Neural progenitor cell (in vitro differentiated cells): ENCODE results near the gene VPS4B. TPM values are rescaled to one million over a fixed set of nuclear protein-coding genes. Genes with fewer than 3 reads are reported as not detected.
A peak's percentile ranks its signal among the peaks of the same experiment; 100 is the strongest.

Experiments
- DNase-seq: peaks from one replicate; pipeline ENCODE4 v3.0.0-alpha.2; 2016; ENCODE audit warnings: low spot score
- H2AFZ ChIP-seq: fragments of 200-600 bp; sonication (generic); replicated peaks from 2 replicates; pipeline ENCODE4 v1.6.1; 2016; ENCODE audit warnings: antibody characterized with exemption
- H3F3A ChIP-seq: fragments of 200-600 bp; sonication (generic); 2 replicates; pipeline ENCODE4 v1.6.1; 2016; ENCODE audit warnings: antibody characterized with exemption, low read depth
- H3K27ac ChIP-seq: fragments of 200-600 bp; sonication (generic); 2 replicates; pipeline ENCODE4 v1.5.1; 2016; ENCODE audit warnings: mild to moderate bottlenecking
- H3K27me3 ChIP-seq: fragments of 200-600 bp; sonication (generic); 2 replicates; pipeline ENCODE4 v1.6.1; 2016; ENCODE audit warnings: mild to moderate bottlenecking, moderate library complexity
- H3K36me3 ChIP-seq: fragments of 200-600 bp; sonication (generic); 2 replicates; pipeline ENCODE4 v1.5.1; 2016
- H3K4me1 ChIP-seq: fragments of 200-600 bp; sonication (generic); 2 replicates; pipeline ENCODE4 v1.6.1; 2016; ENCODE audit warnings: mixed run types
- H3K4me2 ChIP-seq: fragments of 200-600 bp; sonication (generic); 2 replicates; pipeline ENCODE4 v1.6.1; 2016
- H3K4me3 ChIP-seq: fragments of 200-600 bp; sonication (generic); 2 replicates; pipeline ENCODE4 v1.5.1; 2016
- H3K79me2 ChIP-seq: fragments of 200-600 bp; sonication (generic); 2 replicates; pipeline ENCODE4 v1.6.1; 2016; ENCODE audit warnings: low read depth
- H3K9ac ChIP-seq: fragments of 200-600 bp; sonication (generic); 2 replicates; pipeline ENCODE4 v1.6.1; 2016
- H3K9me3 ChIP-seq: fragments of 200-600 bp; sonication (generic); 2 replicates; pipeline ENCODE4 v1.5.1; 2016; ENCODE audit warnings: low read depth
- H4K20me1 ChIP-seq: fragments of 200-600 bp; sonication (generic); 2 replicates; pipeline ENCODE4 v1.6.1; 2016; ENCODE audit warnings: low read depth
- H3K27ac Mint-ChIP-seq: 3 replicates; pipeline ENCODE4 v1.8.0; 2021; ENCODE audit warnings: mixed read lengths
- H3K27me3 Mint-ChIP-seq: 2 replicates; pipeline ENCODE4 v1.8.0; 2022; ENCODE audit warnings: low read depth, mild to moderate bottlenecking, inconsistent platforms, moderate library complexity, mixed read lengths; ENCODE audit not compliant: insufficient read depth
- H3K36me3 Mint-ChIP-seq: 3 replicates; pipeline ENCODE4 v1.8.0; 2021; ENCODE audit warnings: mixed read lengths
- H3K4me1 Mint-ChIP-seq: 3 replicates; pipeline ENCODE4 v1.8.0; 2021; ENCODE audit warnings: mixed read lengths
- H3K4me3 Mint-ChIP-seq: 3 replicates; pipeline ENCODE4 v1.8.0; 2021; ENCODE audit warnings: mild to moderate bottlenecking, moderate library complexity, mixed read lengths
- H3K9me3 Mint-ChIP-seq: 3 replicates; pipeline ENCODE4 v1.8.0; 2020; ENCODE audit warnings: mixed read lengths
- CTCF ChIP-seq: fragments of 200-600 bp; sonication (generic); IDR thresholded peaks from 2 replicates; pipeline ENCODE4 v1.5.1; 2017; ENCODE audit warnings: antibody characterized with exemption, mild to moderate bottlenecking
- EZH2 ChIP-seq: fragments of 200-600 bp; sonication (generic); IDR thresholded peaks from 2 replicates; pipeline ENCODE4 v1.6.1; 2017; ENCODE audit warnings: antibody characterized with exemption, mild to moderate bottlenecking, moderate library complexity
- EZH2phosphoT487 ChIP-seq: fragments of 200-600 bp; sonication (generic); IDR thresholded peaks from 2 replicates; pipeline ENCODE4 v1.6.1; 2017; ENCODE audit warnings: antibody characterized with exemption
- total RNA-seq: library from RNA; depleted of rRNA; stranded (reverse); fragments of >200 nt; gene quantifications from 2 replicates; pipeline ENCODE4 v1.2.3, GENCODE V29; 2015; ENCODE audit warnings: low replicate concordance

Gene VPS4B
- total RNA-seq, 1 donor from 2014 or later, result 42.2 TPM

GRCh38 chr18:63373161-63373560 is 49.1 kb downstream of the VPS4B start:
- Histone ChIP-seq H3K9me3 (no peaks in the 10 kb centered on the region), H4K20me1 (no peaks in the 10 kb centered on the region), H3F3A (peaks cover 9% of the 10 kb centered on the region), H3K4me2 (no peak overlapping the region), H3K4me1 (no peaks in the 10 kb centered on the region), H3K4me3 (no peak overlapping the region), H3K79me2 (no peaks in the 10 kb centered on the region), H3K36me3 (no peaks in the 10 kb centered on the region), H3K27ac (no peak overlapping the region), H3K27me3 (no peaks in the 10 kb centered on the region), H3K9ac (no peak overlapping the region), H2AFZ (no peak overlapping the region)
- peaks cover 8% of the 10 kb centered on the region for H3K36me3 Mint-ChIP-seq
- H3K27me3 Mint-ChIP-seq, result peaks cover 5% of the 10 kb centered on the region
- no peak for TF ChIP-seq EZH2
- TF ChIP-seq EZH2phosphoT487, result no peak
- TF ChIP-seq CTCF, result no peak
- peaks cover 3% of the 10 kb centered on the region for H3K4me1 Mint-ChIP-seq
- peaks cover 12% of the 10 kb centered on the region for H3K9me3 Mint-ChIP-seq
- no peak overlapping the region for H3K27ac Mint-ChIP-seq
- no peak overlapping the region for H3K4me3 Mint-ChIP-seq
- DNase-seq, result no peak

- Mint-ChIP-seq H3K4me1 (peaks cover 15% of the 10 kb centered on the region), H3K4me3 (peak overlapping the region; percentile 83), H3K27me3 (peaks cover 5% of the 10 kb centered on the region), H3K36me3 (peaks cover 12% of the 10 kb centered on the region), H3K9me3 (peaks cover 7% of the 10 kb centered on the region), H3K27ac (no peak overlapping the region)
- Histone ChIP-seq H3K4me2 (peak overlapping the region; percentile 86), H3K27me3 (no peaks in the 10 kb centered on the region), H3K9ac (no peak overlapping the region), H3K4me1 (peaks cover 10% of the 10 kb centered on the region), H4K20me1 (peaks cover 17% of the 10 kb centered on the region), H3K4me3 (peak overlapping the region; percentile 93), H3K79me2 (peaks cover 33% of the 10 kb centered on the region), H3K9me3 (no peaks in the 10 kb centered on the region), H3F3A (peaks cover 20% of the 10 kb centered on the region), H3K27ac (no peak overlapping the region), H2AFZ (no peak overlapping the region), H3K36me3 (no peaks in the 10 kb centered on the region)
- no peak for TF ChIP-seq CTCF
- no peak for TF ChIP-seq EZH2phosphoT487
- TF ChIP-seq EZH2, result no peak
- no peak for DNase-seq
Observed at GRCh38 chr18:63368611-63369010, 53.7 kb downstream of the VPS4B start.

- H3K9me3 Mint-ChIP-seq, result peaks cover 6% of the 10 kb centered on the region
- H3K27ac Mint-ChIP-seq, result peak within 1 kb of the TSS; percentile 92
- peaks cover 39% of the 10 kb centered on the region for H3K79me2 ChIP-seq
- peak within 1 kb of the TSS; percentile 93 for H3K4me3 ChIP-seq
- peak; percentile 97 for DNase-seq
- peaks cover 12% of the 10 kb centered on the region for H3K36me3 Mint-ChIP-seq
- H3K4me1 Mint-ChIP-seq, result peaks cover 15% of the 10 kb centered on the region
- H3K27me3 Mint-ChIP-seq, result peaks cover 2% of the 10 kb centered on the region
- H3K9me3 ChIP-seq, result no peaks in the 10 kb centered on the region
- H3K9ac ChIP-seq, result peak within 1 kb of the TSS; percentile 69
- peaks cover 17% of the 10 kb centered on the region for H4K20me1 ChIP-seq
- H3K4me3 Mint-ChIP-seq, result peak within 1 kb of the TSS; percentile 95
- H2AFZ ChIP-seq, result peak within 1 kb of the TSS; percentile 80
- TF ChIP-seq EZH2phosphoT487 (no peak), CTCF (no peak), EZH2 (no peak)
- peaks cover 20% of the 10 kb centered on the region for H3F3A ChIP-seq
- H3K27ac ChIP-seq, result peak within 1 kb of the TSS; percentile 94
- peaks cover 10% of the 10 kb centered on the region for H3K4me1 ChIP-seq
- peak within 1 kb of the TSS; percentile 86 for H3K4me2 ChIP-seq
- H3K27me3 ChIP-seq, result no peaks in the 10 kb centered on the region
- no peaks in the 10 kb centered on the region for H3K36me3 ChIP-seq
Observed at GRCh38 chr18:63367053-63367953, 55.0 kb downstream of the VPS4B start, which contains the start of gene KDSR. KDSR (minus strand) TSS chr18:63367206; CDS start chr18:63367118, 88 bp downstream.
